AG04450 (cell line): ENCODE results near the gene DLGAP5. TPM values are rescaled to one million over a fixed set of nuclear protein-coding genes. Genes with fewer than 3 reads are reported as not detected.

Experiments
- CTCF ChIA-PET: fragments of 300-600, 350-600 bp; formaldehyde crosslinking; extraction: SDS; loops from one replicate; lab custom pipeline; 2022; ENCODE audit warnings: antibody characterized with exemption, inconsistent platforms; lab: Charles Lee
- POLR2A ChIA-PET: fragments of 350-600 bp; formaldehyde crosslinking; extraction: SDS; loops from one replicate; lab custom pipeline; 2021; ENCODE audit warnings: antibody characterized with exemption, inconsistent platforms; lab: Yijun Ruan, JAX
- DNase-seq: peaks from one replicate; pipeline ENCODE4 v3.0.0-alpha.2; 2011; ENCODE audit warnings: low read depth, low spot score
- H3K27ac ChIP-seq: one replicate; pipeline ENCODE4 v1.5.1; 2012; ENCODE audit warnings: low read depth, low read length, control low read depth
- H3K27me3 ChIP-seq: one replicate; pipeline ENCODE4 v1.6.0; 2012; ENCODE audit warnings: low read length; ENCODE audit not compliant: control insufficient read depth, insufficient read depth
- H3K4me3 ChIP-seq: 2 replicates; pipeline ENCODE4 v1.5.1; 2011; ENCODE audit warnings: mild to moderate bottlenecking, low read depth, low read length, control low read depth
- H3K9me3 ChIP-seq: 2 replicates; pipeline ENCODE4 v1.5.1; 2012; ENCODE audit warnings: low read length; ENCODE audit not compliant: control insufficient read depth, insufficient read depth
- CTCF ChIP-seq: IDR thresholded peaks from 2 replicates; pipeline ENCODE4 v1.5.1; 2011; ENCODE audit warnings: low read depth, low read length, control low read depth, inconsistent platforms
- polyA plus RNA-seq: library from polyadenylated mRNA; depleted of rRNA; stranded (reverse); fragments of >200 nt; gene quantifications from 2 replicates; pipeline ENCODE4 v1.2.3, GENCODE V29; 2011

Gene DLGAP5
- polyA plus RNA-seq, 1 experiment = 16.4 TPM

GRCh38 chr14:55114720-55115119 is 76.7 kb downstream of the DLGAP5 start:
- Histone ChIP-seq H3K4me3 (no peak overlapping the region), H3K27ac (no peak overlapping the region), H3K9me3 (no peaks in the 10 kb centered on the region), H3K27me3 (no peaks in the 10 kb centered on the region)
- POLR2A ChIA-PET = no interaction called here
- DNase-seq = no peak
- CTCF ChIA-PET = interaction anchor here (1.5 kb wide), 1 partner anchor 25 kb away, joined by 8 read pairs; no protein-coding TSS in a partner anchor
- no peak for TF ChIP-seq CTCF

- CTCF ChIA-PET = interaction anchor here (0.5 kb wide), 1 partner anchor 21 kb away, joined by 9 read pairs; no protein-coding TSS in a partner anchor
- Histone ChIP-seq H3K9me3 (no peaks in the 10 kb centered on the region; the same call in 1 of the 2 replicates), H3K4me3 (no peak overlapping the region), H3K27me3 (no peaks in the 10 kb centered on the region), H3K27ac (no peak overlapping the region)
- POLR2A ChIA-PET = no interaction called here
- TF ChIP-seq CTCF = no peak
- DNase-seq = no peak
Measured at GRCh38 chr14:55111122-55111708, 80.2 kb downstream of the DLGAP5 start.

GRCh38 chr14:55109836-55110235 is 81.5 kb downstream of the DLGAP5 start:
- POLR2A ChIA-PET = interaction anchor here (0.6 to 0.7 kb wide), 3 partner anchors 10 to 138 kb away, joined by 6 read pairs; no protein-coding TSS in a partner anchor
- Histone ChIP-seq H3K27me3 (no peaks in the 10 kb centered on the region), H3K9me3 (no peaks in the 10 kb centered on the region; the same call in 1 of the 2 replicates), H3K27ac (no peak overlapping the region), H3K4me3 (no peak overlapping the region)
- TF ChIP-seq CTCF = no peak
- DNase-seq = no peak
- CTCF ChIA-PET = interaction anchor here (0.7 kb wide), 1 partner anchor 16 kb away, joined by 12 read pairs; no protein-coding TSS in a partner anchor

GRCh38 chr14:55107766-55108554 is 83.4 kb downstream of the DLGAP5 start:
- H3K27ac ChIP-seq = peak overlapping the region; percentile 100
- H3K27me3 ChIP-seq = no peaks in the 10 kb centered on the region
- peak; percentile 93 for DNase-seq
- TF ChIP-seq CTCF = no peak
- H3K4me3 ChIP-seq = peak overlapping the region; percentile 38
- CTCF ChIA-PET = interaction anchor here (0.6 to 1.5 kb wide), 3 partner anchors 18 to 53 kb away, joined by 3 to 13 read pairs (median 4); no protein-coding TSS in a partner anchor
- H3K9me3 ChIP-seq = peaks cover 9% of the 10 kb centered on the region
- POLR2A ChIA-PET = interaction anchor here (0.6 to 2.7 kb wide), 11 partner anchors 8 to 57 kb away, joined by 3 to 33 read pairs (median 6); partner anchors contain the start of genes LGALS3 and MAPK1IP1L
